Neuronal stem cell (in vitro differentiated cells): ENCODE data around the gene HUS1.
"Not testable (repeated sequence)": the region's sequence is repeated elsewhere in the genome, so short reads cannot be mapped to it uniquely, and the experiment has no call there.

ENCODE experiments used
- DNase-seq: peaks from one replicate; pipeline ENCODE4 v3.0.0-alpha.2; 2013; ENCODE audit warnings: low spot score
- H2AFZ ChIP-seq: one replicate; pipeline ENCODE4 v1.6.1; 2013; ENCODE audit warnings: mild to moderate bottlenecking, low read length, inconsistent platforms
- H2AK5ac ChIP-seq: 2 replicates; pipeline ENCODE4 v1.6.1; 2013; ENCODE audit warnings: low read depth, mild to moderate bottlenecking, inconsistent platforms, low read length, moderate library complexity, mixed read lengths
- H2BK120ac ChIP-seq: 2 replicates; pipeline ENCODE4 v1.6.1; 2013; ENCODE audit warnings: low read depth, mild to moderate bottlenecking, inconsistent platforms, low read length, moderate library complexity, mixed read lengths
- H2BK12ac ChIP-seq: one replicate; pipeline ENCODE4 v1.6.1; 2013; ENCODE audit warnings: low read length, inconsistent platforms
- H2BK15ac ChIP-seq: 2 replicates; pipeline ENCODE4 v1.6.1; 2013; ENCODE audit warnings: mild to moderate bottlenecking, low read length, inconsistent platforms, mixed read lengths
- H2BK5ac ChIP-seq: one replicate; pipeline ENCODE4 v1.6.1; 2013; ENCODE audit warnings: inconsistent platforms, mild to moderate bottlenecking, low read length, moderate library complexity
- H3K14ac ChIP-seq: one replicate; pipeline ENCODE4 v1.6.1; 2013; ENCODE audit warnings: low read length, inconsistent platforms
- H3K18ac ChIP-seq: 2 replicates; pipeline ENCODE4 v1.6.1; 2013; ENCODE audit warnings: low read length, inconsistent platforms
- H3K23ac ChIP-seq: 2 replicates; pipeline ENCODE4 v1.6.1; 2013; ENCODE audit warnings: low read depth, mild to moderate bottlenecking, mixed read lengths, low read length, inconsistent platforms; ENCODE audit not compliant: poor library complexity
- H3K27ac ChIP-seq: replicated peaks from 3 replicates; pipeline ENCODE4 v1.5.1; 2013; ENCODE audit warnings: low read length, inconsistent platforms
- H3K27me3 ChIP-seq, 3 experiments: 2 replicates each; pipeline ENCODE4 v1.6.1; 2013; ENCODE audit warnings: low read length in 3 of 3, mild to moderate bottlenecking in 2 of 3, inconsistent platforms in 1 of 3, low read depth in 1 of 3, mixed read lengths in 1 of 3, moderate library complexity in 1 of 3; ENCODE audit not compliant: control insufficient read depth in 3 of 3, insufficient read depth in 3 of 3
- H3K36me3 ChIP-seq, 2 donors: replicated peaks in 1 of 2; 2 replicates each; pipeline ENCODE4 v1.6.1; 2013; ENCODE audit warnings: low read length in 2 of 2; ENCODE audit not compliant: control insufficient read depth in 2 of 2, insufficient read depth in 2 of 2
- H3K4ac ChIP-seq: 2 replicates; pipeline ENCODE4 v1.6.1; 2013; ENCODE audit warnings: inconsistent platforms, mild to moderate bottlenecking, low read length, moderate library complexity
- H3K4me1 ChIP-seq, 2 donors: 1 replicate in 1 of 2; 2 replicates in 1 of 2; pipeline ENCODE4 v1.6.1; 2013; ENCODE audit warnings: low read length in 2 of 2, low read depth in 1 of 2; ENCODE audit not compliant: control insufficient read depth in 2 of 2, insufficient read depth in 1 of 2
- H3K4me2 ChIP-seq: one replicate; pipeline ENCODE4 v1.6.1; 2013; ENCODE audit warnings: mild to moderate bottlenecking, low read length, inconsistent platforms; ENCODE audit not compliant: insufficient read depth, poor library complexity, severe bottlenecking
- H3K4me3 ChIP-seq, 2 donors: 2 replicates each; pipeline ENCODE4 v1.5.1; 2013; ENCODE audit warnings: low read length in 2 of 2, mild to moderate bottlenecking in 2 of 2, inconsistent platforms in 1 of 2, moderate library complexity in 1 of 2
- H3K79me1 ChIP-seq: one replicate; pipeline ENCODE4 v1.6.1; 2013; ENCODE audit warnings: low read depth, mild to moderate bottlenecking, inconsistent platforms, low read length, moderate library complexity
- H3K9ac ChIP-seq: one replicate; pipeline ENCODE4 v1.6.1; 2013; ENCODE audit warnings: mild to moderate bottlenecking, low read depth, low read length, inconsistent platforms; ENCODE audit not compliant: poor library complexity
- H3K9me3 ChIP-seq, 2 donors: replicated peaks in 1 of 2; 2 replicates each; pipeline versions ENCODE3 to v1.6.1; 2013; ENCODE audit warnings: low read length in 2 of 2, mild to moderate bottlenecking in 2 of 2, inconsistent platforms in 1 of 2, low read depth in 1 of 2, mixed read lengths in 1 of 2, moderate library complexity in 1 of 2; ENCODE audit not compliant: control insufficient read depth in 2 of 2, insufficient read depth in 1 of 2
- H4K8ac ChIP-seq: one replicate; pipeline ENCODE4 v1.6.1; 2013; ENCODE audit warnings: low read depth, mild to moderate bottlenecking, inconsistent platforms, low read length, moderate library complexity
- H4K91ac ChIP-seq: one replicate; pipeline ENCODE4 v1.6.1; 2013; ENCODE audit warnings: low read length, low read depth, mild to moderate bottlenecking, inconsistent platforms; ENCODE audit not compliant: poor library complexity
- WGBS, 2 donors: extraction: QIAGEN DNeasy Blood & Tissue Kit; methylation state at CpG; one replicate each; pipeline ENCODE4 v1.1.7; 2013; ENCODE audit warnings: missing lambda C conversion rate in 2 of 2, mixed read lengths in 1 of 2; ENCODE audit not compliant: insufficient read length in 2 of 2, insufficient replicate concordance in 1 of 2; ENCODE audit errors: extremely low coverage in 2 of 2; 5-methylcytosine and 5-hydroxymethylcytosine counted together

The HUS1 gene

DNA sequence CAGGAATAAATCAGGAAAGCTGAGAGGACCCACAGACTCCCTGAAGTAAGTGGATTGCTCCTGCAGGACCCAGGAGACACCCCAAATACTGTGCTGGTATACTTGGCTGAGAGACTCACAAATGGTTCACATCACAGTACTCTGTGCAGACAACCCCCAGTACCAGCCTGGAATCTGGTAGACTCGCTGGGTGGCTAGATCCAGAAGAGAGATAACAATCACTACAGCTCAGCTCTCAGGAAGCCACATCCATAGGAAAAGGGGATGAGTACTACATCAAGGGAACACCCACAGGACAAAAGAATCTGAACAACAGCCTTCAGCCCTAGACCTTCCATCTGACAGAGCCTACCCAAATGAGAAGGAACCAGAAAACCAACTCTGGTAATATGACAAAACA lies 62.9 kb downstream of the HUS1 start:
- H3K18ac ChIP-seq, H3K4ac ChIP-seq, H3K79me1 ChIP-seq, H2BK120ac ChIP-seq, H3K9me3 ChIP-seq, H3K27ac ChIP-seq, H3K4me2 ChIP-seq, H2BK5ac ChIP-seq, H4K8ac ChIP-seq, H2AK5ac ChIP-seq, DNase-seq, H3K4me1 ChIP-seq, H3K4me3 ChIP-seq, H2AFZ ChIP-seq, H2BK15ac ChIP-seq, H2BK12ac ChIP-seq, H3K14ac ChIP-seq, H3K9ac ChIP-seq, H3K23ac ChIP-seq, H3K36me3 ChIP-seq, H4K91ac ChIP-seq: not testable (repeated sequence)
- H3K27me3 ChIP-seq = peaks cover 0 to 45% (median 0%) of the 10 kb centered on the region in 3 experiments
- WGBS, 2 donors = no CpG with 5 or more reads among the region's 1 CpG

DNA sequence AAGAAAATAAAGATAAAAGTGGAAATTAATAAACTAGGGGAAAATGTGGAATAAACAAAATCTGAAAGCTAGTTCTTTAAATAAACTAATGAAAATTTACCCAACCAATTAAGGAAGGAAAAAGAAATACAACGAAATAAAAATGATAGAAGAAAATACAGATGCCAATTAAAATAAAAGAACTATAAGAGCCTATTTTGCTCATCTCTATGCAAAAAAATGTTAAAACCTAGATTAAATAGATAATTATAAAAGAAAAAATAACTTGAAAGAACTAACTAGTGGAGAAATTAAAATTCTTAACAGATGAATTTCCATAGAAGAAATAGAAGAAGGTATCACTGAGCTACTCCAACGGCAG lies 63.8 kb downstream of the HUS1 start:
- no peak for DNase-seq
- no CpG with 5 or more reads among the region's 2 CpGs for WGBS, 2 donors
- peaks cover 0 to 11% of the 10 kb centered on the region in 2 donors for H3K9me3 ChIP-seq
- no peak overlapping the region for H2BK15ac ChIP-seq
- H3K4me1 ChIP-seq = peaks cover 4 to 6% of the 10 kb centered on the region in 2 donors
- no peak overlapping the region for H3K9ac ChIP-seq
- H2AK5ac ChIP-seq = no peak overlapping the region
- H3K79me1 ChIP-seq = no peaks in the 10 kb centered on the region
- no peak overlapping the region for H3K4me3 ChIP-seq
- no peak overlapping the region for H3K18ac ChIP-seq
- H2BK5ac ChIP-seq = no peak overlapping the region
- H3K4me2 ChIP-seq = no peak overlapping the region
- H3K27ac ChIP-seq = no peak overlapping the region
- H4K8ac ChIP-seq = no peak overlapping the region
- H4K91ac ChIP-seq = no peak overlapping the region
- H3K27me3 ChIP-seq = peaks cover 0 to 53% (median 0%) of the 10 kb centered on the region in 3 experiments
- no peak overlapping the region for H2BK120ac ChIP-seq
- H2AFZ ChIP-seq = no peak overlapping the region
- H3K23ac ChIP-seq = no peak overlapping the region
- no peak overlapping the region for H3K14ac ChIP-seq
- no peaks in the 10 kb centered on the region for H3K36me3 ChIP-seq
- H2BK12ac ChIP-seq = no peak overlapping the region
- H3K4ac ChIP-seq = no peak overlapping the region

DNA sequence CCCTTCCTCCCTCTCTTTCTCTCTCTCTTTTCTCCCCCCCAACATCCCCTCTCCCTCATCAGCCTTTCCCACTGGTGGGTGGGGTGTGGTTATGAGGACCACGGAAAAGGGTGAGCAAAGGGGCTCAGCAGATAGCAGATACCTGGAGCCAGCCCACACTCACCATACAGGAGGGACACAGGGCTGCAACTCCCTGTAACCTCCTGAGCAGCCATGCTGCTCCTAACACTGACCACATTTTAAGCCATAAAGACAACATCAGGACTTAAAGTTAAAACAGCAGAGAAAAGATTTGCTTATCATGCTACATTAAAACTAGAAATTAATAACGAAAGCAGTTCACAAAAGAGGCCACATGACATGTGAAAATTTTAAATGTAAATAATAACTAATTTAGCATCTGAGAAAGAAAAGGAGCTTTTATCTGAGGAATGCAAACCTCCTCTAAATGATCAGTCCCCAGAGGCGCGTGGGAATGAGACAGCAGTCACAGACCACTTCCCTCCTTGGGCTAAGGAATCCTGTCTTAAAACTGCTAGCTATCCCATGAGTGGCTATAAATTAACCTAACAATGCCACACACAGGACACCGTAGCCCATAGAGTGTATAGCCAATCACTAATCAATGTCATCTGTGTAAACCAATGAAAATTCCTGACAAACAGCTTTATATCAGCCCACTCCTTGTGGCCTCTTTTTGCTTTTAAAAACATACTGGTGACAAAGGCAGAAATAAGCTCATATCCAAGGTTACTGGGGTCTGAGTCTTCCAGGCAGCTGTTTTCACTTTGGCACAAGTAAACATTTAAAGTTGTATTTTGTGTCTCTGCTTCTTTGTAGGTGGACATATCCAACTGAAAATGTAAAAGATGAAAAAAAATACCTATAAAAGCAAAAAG lies 64.4 kb downstream of the HUS1 start:
- Histone ChIP-seq H3K14ac (no peak overlapping the region), H3K4me1 (peaks cover 4 to 6% of the 10 kb centered on the region in 2 donors), H3K4me2 (no peak overlapping the region), H2AK5ac (no peak overlapping the region), H3K9me3 (peaks cover 0 to 11% of the 10 kb centered on the region in 2 donors), H2AFZ (no peak overlapping the region), H3K27ac (no peak overlapping the region), H3K27me3 (peaks cover 0 to 55% (median 0%) of the 10 kb centered on the region in 3 experiments), H3K9ac (no peak overlapping the region), H4K8ac (no peak overlapping the region), H2BK120ac (no peak overlapping the region), H3K36me3 (no peaks in the 10 kb centered on the region), H3K4me3 (no peak overlapping the region), H4K91ac (no peak overlapping the region), H2BK5ac (no peak overlapping the region), H3K18ac (no peak overlapping the region), H2BK12ac (no peak overlapping the region), H3K79me1 (no peaks in the 10 kb centered on the region), H2BK15ac (no peak overlapping the region), H3K4ac (no peak overlapping the region), H3K23ac (no peak overlapping the region)
- no CpG with 5 or more reads among the region's 5 CpGs for WGBS, 2 donors
- DNase-seq = no peak
